Loucy (cell line): Measurements from ENCODE around the gene DNAH5.
"Not testable (repeated sequence)": the region's sequence is repeated elsewhere in the genome, so short reads cannot be mapped to it uniquely, and the experiment has no call there.

Source experiments
- H2AFZ ChIP-seq: fragments of 200-600 bp; sonication (generic); 2 replicates; pipeline ENCODE4 v1.6.0; 2016; ENCODE audit warnings: antibody characterized with exemption, mild to moderate bottlenecking, low read length, moderate library complexity
- H3F3A ChIP-seq: fragments of 200-600 bp; 2 replicates; pipeline ENCODE4 v1.6.0; 2016; ENCODE audit warnings: antibody characterized with exemption, low read depth, mild to moderate bottlenecking
- H3K27me3 ChIP-seq: fragments of 200-600 bp; sonication (generic); 2 replicates; pipeline ENCODE4 v1.6.1; 2014; ENCODE audit warnings: low read length, mild to moderate bottlenecking; ENCODE audit not compliant: insufficient read depth, poor library complexity, severe bottlenecking
- H3K36me3 ChIP-seq: fragments of 200-600 bp; sonication (generic); 2 replicates; pipeline ENCODE4 v1.6.1; 2016; ENCODE audit warnings: low read length; ENCODE audit not compliant: insufficient read depth
- H3K4me1 ChIP-seq: fragments of 200-600 bp; sonication (generic); 2 replicates; pipeline ENCODE4 v1.5.1; 2014; ENCODE audit warnings: low read length, mild to moderate bottlenecking; ENCODE audit not compliant: insufficient read depth, poor library complexity, severe bottlenecking
- H3K4me2 ChIP-seq: fragments of 200-600 bp; sonication (generic); 2 replicates; pipeline ENCODE4 v1.6.0; 2014; ENCODE audit warnings: antibody characterized with exemption, low read length, low read depth, mild to moderate bottlenecking; ENCODE audit not compliant: poor library complexity, severe bottlenecking
- H3K4me3 ChIP-seq: fragments of 200-600 bp; sonication (generic); 2 replicates; pipeline ENCODE4 v1.5.1; 2014; ENCODE audit warnings: low read length, mild to moderate bottlenecking, mixed read lengths; ENCODE audit not compliant: poor library complexity, severe bottlenecking
- H3K79me2 ChIP-seq: fragments of 200-600 bp; sonication (generic); 2 replicates; pipeline ENCODE4 v1.6.1; 2014; ENCODE audit warnings: low read length; ENCODE audit not compliant: insufficient read depth
- H3K9ac ChIP-seq: fragments of 200-600 bp; sonication (generic); 2 replicates; pipeline ENCODE4 v1.6.0; 2014; ENCODE audit warnings: mild to moderate bottlenecking, low read depth, low read length, moderate library complexity; ENCODE audit not compliant: poor library complexity, severe bottlenecking
- H3K9me2 ChIP-seq: fragments of 200-600 bp; sonication (generic); replicated peaks from 2 replicates; pipeline ENCODE4 v1.6.1; 2016; ENCODE audit warnings: low read depth, low read length, mixed read lengths
- H3K9me3 ChIP-seq: fragments of 200-600 bp; sonication (generic); 2 replicates; pipeline ENCODE4 v1.6.1; 2014; ENCODE audit warnings: mild to moderate bottlenecking, antibody characterized with exemption, low read length, low read depth; ENCODE audit not compliant: insufficient read depth
- H4K20me1 ChIP-seq: fragments of 200-600 bp; sonication (generic); 2 replicates; pipeline ENCODE4 v1.6.0; 2014; ENCODE audit warnings: antibody characterized with exemption, low read length, mild to moderate bottlenecking; ENCODE audit not compliant: insufficient read depth, poor library complexity, severe bottlenecking
- EZH2phosphoT487 ChIP-seq: fragments of 200-600 bp; IDR thresholded peaks from 2 replicates; pipeline ENCODE4 v1.6.1; 2018; ENCODE audit warnings: antibody characterized with exemption, mild to moderate bottlenecking, moderate library complexity, borderline replicate concordance
- TF ChIP-seq, protein P1 (sequence below): fragments of 200-600 bp; sonication (generic); conservative IDR thresholded peaks from 2 replicates; pipeline ENCODE4 v1.5.1; 2014; ENCODE audit warnings: mild to moderate bottlenecking, antibody characterized with exemption, low read length

Gene DNAH5

DNA sequence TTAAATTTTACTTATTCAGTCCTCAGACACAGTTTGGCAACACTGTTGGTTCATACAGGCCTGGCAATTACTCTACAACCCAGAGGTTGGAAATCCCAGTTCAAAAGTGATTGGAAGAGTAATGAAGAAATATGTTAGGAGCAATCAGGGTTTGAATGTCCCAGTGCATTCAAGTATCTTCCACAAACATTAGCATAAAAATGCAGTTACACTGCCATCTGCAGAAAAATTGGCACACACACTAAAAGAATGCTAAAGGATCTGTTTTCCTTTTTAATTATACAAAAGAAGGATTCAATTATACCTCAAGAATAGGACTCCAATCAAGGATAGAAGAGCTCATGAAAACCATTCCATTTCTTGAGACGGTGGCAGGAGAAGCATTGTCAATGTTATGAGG lies 130.2 kb downstream of the DNAH5 start:
- no peaks in the 10 kb centered on the region for H3K9me3 ChIP-seq
- H3K36me3 ChIP-seq = no peaks in the 10 kb centered on the region
- no peaks in the 10 kb centered on the region for H3K27me3 ChIP-seq
- H3K79me2 ChIP-seq = no peaks in the 10 kb centered on the region
- no peaks in the 10 kb centered on the region for H4K20me1 ChIP-seq
- H3K4me3 ChIP-seq = no peak overlapping the region
- 0 out of 2 replicates have a peak, but pooled peaks cover 3% of the 10 kb centered on the region for H3K9me2 ChIP-seq
- no peak overlapping the region for H2AFZ ChIP-seq
- no peak overlapping the region for H3K4me2 ChIP-seq
- TF ChIP-seq EZH2phosphoT487 = no peak
- TF ChIP-seq, protein P1, sequence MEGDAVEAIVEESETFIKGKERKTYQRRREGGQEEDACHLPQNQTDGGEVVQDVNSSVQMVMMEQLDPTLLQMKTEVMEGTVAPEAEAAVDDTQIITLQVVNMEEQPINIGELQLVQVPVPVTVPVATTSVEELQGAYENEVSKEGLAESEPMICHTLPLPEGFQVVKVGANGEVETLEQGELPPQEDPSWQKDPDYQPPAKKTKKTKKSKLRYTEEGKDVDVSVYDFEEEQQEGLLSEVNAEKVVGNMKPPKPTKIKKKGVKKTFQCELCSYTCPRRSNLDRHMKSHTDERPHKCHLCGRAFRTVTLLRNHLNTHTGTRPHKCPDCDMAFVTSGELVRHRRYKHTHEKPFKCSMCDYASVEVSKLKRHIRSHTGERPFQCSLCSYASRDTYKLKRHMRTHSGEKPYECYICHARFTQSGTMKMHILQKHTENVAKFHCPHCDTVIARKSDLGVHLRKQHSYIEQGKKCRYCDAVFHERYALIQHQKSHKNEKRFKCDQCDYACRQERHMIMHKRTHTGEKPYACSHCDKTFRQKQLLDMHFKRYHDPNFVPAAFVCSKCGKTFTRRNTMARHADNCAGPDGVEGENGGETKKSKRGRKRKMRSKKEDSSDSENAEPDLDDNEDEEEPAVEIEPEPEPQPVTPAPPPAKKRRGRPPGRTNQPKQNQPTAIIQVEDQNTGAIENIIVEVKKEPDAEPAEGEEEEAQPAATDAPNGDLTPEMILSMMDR = no peak
- H3K9ac ChIP-seq = no peak overlapping the region
- H3K4me1 ChIP-seq = no peaks in the 10 kb centered on the region
- H3F3A ChIP-seq = no peaks in the 10 kb centered on the region

DNA sequence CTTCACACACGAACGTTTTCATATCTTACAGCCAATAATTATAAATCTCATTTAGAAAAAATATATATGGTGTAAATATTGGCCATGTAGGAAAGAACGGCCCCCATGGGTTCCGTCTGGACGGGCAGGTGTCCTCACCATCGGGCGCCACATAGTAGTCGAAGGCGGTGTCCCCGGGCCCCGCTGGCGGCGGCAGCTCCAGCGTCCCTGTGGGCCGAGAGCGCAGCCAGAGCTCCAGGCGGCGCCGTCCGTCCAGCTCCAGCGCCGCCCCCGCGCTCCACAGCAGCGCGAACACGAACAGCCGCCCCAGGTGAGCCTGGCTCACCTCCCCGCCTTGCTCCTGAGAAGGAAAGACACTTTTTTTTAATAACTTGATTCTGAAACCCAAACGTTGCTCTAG lies 134.6 kb downstream of the DNAH5 start:
- no peaks in the 10 kb centered on the region for H3K36me3 ChIP-seq
- no peaks in the 10 kb centered on the region for H3K4me1 ChIP-seq
- H3K27me3 ChIP-seq = no peaks in the 10 kb centered on the region
- 0 out of 2 replicates have a peak, but pooled peaks cover 3% of the 10 kb centered on the region for H3K9me2 ChIP-seq
- no peak for TF ChIP-seq EZH2phosphoT487
- TF ChIP-seq, protein P1 = no peak
- no peaks in the 10 kb centered on the region for H3K79me2 ChIP-seq
- no peak overlapping the region for H3K9ac ChIP-seq
- no peak overlapping the region for H3K4me3 ChIP-seq
- H2AFZ ChIP-seq = no peak overlapping the region
- H3F3A ChIP-seq = no peaks in the 10 kb centered on the region
- no peaks in the 10 kb centered on the region for H4K20me1 ChIP-seq
- 0 out of 2 replicates have a peak, but pooled peaks cover 8% of the 10 kb centered on the region for H3K9me3 ChIP-seq
- no peak overlapping the region for H3K4me2 ChIP-seq

DNA sequence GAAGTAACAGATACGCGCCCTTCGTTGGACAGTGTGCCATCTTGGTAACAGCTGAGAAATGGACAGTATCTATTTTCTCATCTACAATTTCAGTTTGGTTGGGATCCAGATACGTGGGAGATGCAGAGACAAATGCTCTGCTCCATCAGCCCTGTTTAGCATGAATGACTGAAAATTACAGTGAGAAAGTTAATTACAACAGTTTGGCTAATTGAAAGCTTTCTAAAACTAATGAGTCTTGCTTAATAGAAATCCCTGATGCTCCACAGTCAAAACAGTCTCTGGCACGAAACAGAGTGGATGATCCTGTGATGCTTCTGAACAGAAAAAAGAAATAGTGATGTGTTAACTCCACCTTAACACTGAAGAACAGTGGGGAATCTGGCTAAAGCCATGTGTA lies 140.2 kb downstream of the DNAH5 start:
- Histone ChIP-seq H3K27me3 (no peaks in the 10 kb centered on the region), H3F3A (no peaks in the 10 kb centered on the region), H3K9me3 (0 out of 2 replicates have a peak, but pooled peaks cover 8% of the 10 kb centered on the region), H3K4me1 (no peaks in the 10 kb centered on the region), H4K20me1 (no peaks in the 10 kb centered on the region), H2AFZ (no peak overlapping the region), H3K9me2 (no peaks in the 10 kb centered on the region), H3K36me3 (no peaks in the 10 kb centered on the region), H3K9ac (no peak overlapping the region), H3K79me2 (no peaks in the 10 kb centered on the region), H3K4me2 (no peak overlapping the region), H3K4me3 (no peak overlapping the region)
- TF ChIP-seq, protein P1 = no peak
- no peak for TF ChIP-seq EZH2phosphoT487

DNA sequence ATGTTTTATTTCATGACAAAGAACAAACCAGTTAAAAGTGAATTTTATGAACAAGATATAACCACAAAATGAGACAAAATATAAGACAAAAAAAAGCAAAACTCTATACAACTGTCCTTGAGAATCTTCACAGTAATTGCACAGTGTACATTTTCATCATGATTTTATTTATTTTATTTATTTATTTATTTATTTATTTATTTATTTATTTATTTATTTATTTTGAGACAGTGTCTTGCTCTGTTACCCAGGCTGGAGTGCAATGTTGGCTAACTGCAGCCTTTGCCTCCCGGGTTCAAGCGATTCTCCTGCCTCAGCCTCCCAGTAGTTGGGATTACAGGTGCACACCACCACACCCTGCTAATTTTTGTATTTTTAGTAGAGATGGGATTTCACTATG lies 145.9 kb downstream of the DNAH5 start:
- not testable (repeated sequence) for H3K9me3 ChIP-seq, H3K4me2 ChIP-seq, H3K27me3 ChIP-seq, H3K4me3 ChIP-seq, H3K9me2 ChIP-seq, H3K36me3 ChIP-seq, H3K9ac ChIP-seq, H4K20me1 ChIP-seq, H3K4me1 ChIP-seq, H3F3A ChIP-seq, H2AFZ ChIP-seq, H3K79me2 ChIP-seq
